ENCODE results near the gene MDFIC. TPM values are rescaled to one million over a fixed set of nuclear protein-coding genes. Genes with fewer than 3 reads are reported as not detected.

Gene MDFIC
- polyA plus RNA-seq, 1 donor (not counting 4 experiments of a cell fraction or from before 2014, with no cell fraction given): 8.5 TPM

GRCh38 chr7:115038158-115038557 is 116.3 kb downstream of the MDFIC start:
- dilution Hi-C loops (cut with MboI; ENCODE audit: extremely low pct_ligation_motif_present, low sequenced_read_pairs): no loop called here
- H3K4me2 ChIP-seq (ENCODE audit: control insufficient read depth, extremely low read depth, insufficient read depth, low read depth, low read length): no peak overlapping the region
- H3K9me1 ChIP-seq (ENCODE audit: control insufficient read depth, extremely low read depth, insufficient read depth, low read length): no peaks in the 10 kb centered on the region
- TF ChIP-seq, protein P1, sequence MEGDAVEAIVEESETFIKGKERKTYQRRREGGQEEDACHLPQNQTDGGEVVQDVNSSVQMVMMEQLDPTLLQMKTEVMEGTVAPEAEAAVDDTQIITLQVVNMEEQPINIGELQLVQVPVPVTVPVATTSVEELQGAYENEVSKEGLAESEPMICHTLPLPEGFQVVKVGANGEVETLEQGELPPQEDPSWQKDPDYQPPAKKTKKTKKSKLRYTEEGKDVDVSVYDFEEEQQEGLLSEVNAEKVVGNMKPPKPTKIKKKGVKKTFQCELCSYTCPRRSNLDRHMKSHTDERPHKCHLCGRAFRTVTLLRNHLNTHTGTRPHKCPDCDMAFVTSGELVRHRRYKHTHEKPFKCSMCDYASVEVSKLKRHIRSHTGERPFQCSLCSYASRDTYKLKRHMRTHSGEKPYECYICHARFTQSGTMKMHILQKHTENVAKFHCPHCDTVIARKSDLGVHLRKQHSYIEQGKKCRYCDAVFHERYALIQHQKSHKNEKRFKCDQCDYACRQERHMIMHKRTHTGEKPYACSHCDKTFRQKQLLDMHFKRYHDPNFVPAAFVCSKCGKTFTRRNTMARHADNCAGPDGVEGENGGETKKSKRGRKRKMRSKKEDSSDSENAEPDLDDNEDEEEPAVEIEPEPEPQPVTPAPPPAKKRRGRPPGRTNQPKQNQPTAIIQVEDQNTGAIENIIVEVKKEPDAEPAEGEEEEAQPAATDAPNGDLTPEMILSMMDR (optimal IDR thresholded peaks at IDR 0.05 in 1 of 3, IDR thresholded peaks at IDR 0.05 in 1 of 3, conservative IDR thresholded peaks at IDR 0.05 in 1 of 3; ENCODE audit: extremely low read depth in 1 of 3, insufficient read depth in 2 of 3, low read length in 3 of 3): no peak
- no peak for TF ChIP-seq EZH2 (IDR thresholded peaks at IDR 0.05; ENCODE audit: low read length)
- no peak for FAIRE-seq
- H3K27ac ChIP-seq (ENCODE audit: control insufficient read depth, insufficient read depth, low read length): no peak overlapping the region
- H4K20me1 ChIP-seq (ENCODE audit: control insufficient read depth, extremely low read depth, insufficient read depth, low read length): no peaks in the 10 kb centered on the region
- H3K4me1 ChIP-seq (ENCODE audit: control insufficient read depth, extremely low read depth, insufficient read depth, low read length): no peaks in the 10 kb centered on the region
- H3K9ac ChIP-seq (ENCODE audit: control insufficient read depth, extremely low read depth, insufficient read depth, low read length): no peak overlapping the region
- DNase-seq (ENCODE audit: low read depth, low spot score): no peak
- H3K27me3 ChIP-seq (ENCODE audit: control insufficient read depth, extremely low read depth, insufficient read depth, low read length): no peaks in the 10 kb centered on the region
- no peaks in the 10 kb centered on the region for H3K79me2 ChIP-seq (ENCODE audit: control insufficient read depth, insufficient read depth, low read length)
- H3K9me3 ChIP-seq (ENCODE audit: control insufficient read depth, low read depth, low read length): no peaks in the 10 kb centered on the region
- H3K36me3 ChIP-seq (ENCODE audit: control insufficient read depth in 2 of 2, extremely low read depth in 1 of 2, insufficient read depth in 2 of 2, low read length in 2 of 2): no peaks in the 10 kb centered on the region
- no peak overlapping the region for H2AFZ ChIP-seq (ENCODE audit: control insufficient read depth, low read length)
- H3K4me3 ChIP-seq (ENCODE audit: control insufficient read depth in 2 of 3, extremely low read depth in 1 of 3, insufficient read depth in 2 of 3, low read depth in 1 of 3, low read length in 3 of 3): no peak overlapping the region

GRCh38 chr7:115040057-115040456 is 118.2 kb downstream of the MDFIC start:
- dilution Hi-C loops (cut with MboI; ENCODE audit: extremely low pct_ligation_motif_present, low sequenced_read_pairs): no loop called here
- Histone ChIP-seq H3K27ac (ENCODE audit: control insufficient read depth, insufficient read depth, low read length) (no peak overlapping the region), H3K4me1 (ENCODE audit: control insufficient read depth, extremely low read depth, insufficient read depth, low read length) (no peaks in the 10 kb centered on the region), H3K4me3 (ENCODE audit: control insufficient read depth in 2 of 3, extremely low read depth in 1 of 3, insufficient read depth in 2 of 3, low read depth in 1 of 3, low read length in 3 of 3) (no peak overlapping the region), H3K9me3 (ENCODE audit: control insufficient read depth, low read depth, low read length) (no peaks in the 10 kb centered on the region), H4K20me1 (ENCODE audit: control insufficient read depth, extremely low read depth, insufficient read depth, low read length) (no peaks in the 10 kb centered on the region), H3K9ac (ENCODE audit: control insufficient read depth, extremely low read depth, insufficient read depth, low read length) (no peak overlapping the region), H3K4me2 (ENCODE audit: control insufficient read depth, extremely low read depth, insufficient read depth, low read depth, low read length) (no peak overlapping the region), H3K36me3 (ENCODE audit: control insufficient read depth in 2 of 2, extremely low read depth in 1 of 2, insufficient read depth in 2 of 2, low read length in 2 of 2) (no peaks in the 10 kb centered on the region), H2AFZ (ENCODE audit: control insufficient read depth, low read length) (no peak overlapping the region), H3K27me3 (ENCODE audit: control insufficient read depth, extremely low read depth, insufficient read depth, low read length) (no peaks in the 10 kb centered on the region), H3K9me1 (ENCODE audit: control insufficient read depth, extremely low read depth, insufficient read depth, low read length) (no peaks in the 10 kb centered on the region), H3K79me2 (ENCODE audit: control insufficient read depth, insufficient read depth, low read length) (no peaks in the 10 kb centered on the region)
- TF ChIP-seq, protein P1 (optimal IDR thresholded peaks at IDR 0.05 in 1 of 3, IDR thresholded peaks at IDR 0.05 in 1 of 3, conservative IDR thresholded peaks at IDR 0.05 in 1 of 3; ENCODE audit: extremely low read depth in 1 of 3, insufficient read depth in 2 of 3, low read length in 3 of 3): no peak
- no peak for TF ChIP-seq EZH2 (IDR thresholded peaks at IDR 0.05; ENCODE audit: low read length)
- DNase-seq (ENCODE audit: low read depth, low spot score) (no peak), FAIRE-seq (no peak)

Measured in keratinocyte (primary cell).